ENCODE data around the gene FOXRED1.
A peak's percentile ranks its signal among the peaks of the same experiment; 100 is the strongest.

The FOXRED1 gene

GRCh38 chr11:126317756-126318573, 49.0 kb downstream of the FOXRED1 start:
- no peaks in the 10 kb centered on the region for H3K36me3 ChIP-seq (ENCODE audit: control insufficient read depth, insufficient read depth, low read length)
- no peaks in the 10 kb centered on the region for H3K9me3 ChIP-seq (ENCODE audit: control insufficient read depth, low read length)
- peak overlapping the region; percentile 44 for H3K27ac ChIP-seq
- no peak overlapping the region for H3K4me2 ChIP-seq (ENCODE audit: low read length)
- H2AFZ ChIP-seq = no peak overlapping the region
- TF ChIP-seq, protein P1, sequence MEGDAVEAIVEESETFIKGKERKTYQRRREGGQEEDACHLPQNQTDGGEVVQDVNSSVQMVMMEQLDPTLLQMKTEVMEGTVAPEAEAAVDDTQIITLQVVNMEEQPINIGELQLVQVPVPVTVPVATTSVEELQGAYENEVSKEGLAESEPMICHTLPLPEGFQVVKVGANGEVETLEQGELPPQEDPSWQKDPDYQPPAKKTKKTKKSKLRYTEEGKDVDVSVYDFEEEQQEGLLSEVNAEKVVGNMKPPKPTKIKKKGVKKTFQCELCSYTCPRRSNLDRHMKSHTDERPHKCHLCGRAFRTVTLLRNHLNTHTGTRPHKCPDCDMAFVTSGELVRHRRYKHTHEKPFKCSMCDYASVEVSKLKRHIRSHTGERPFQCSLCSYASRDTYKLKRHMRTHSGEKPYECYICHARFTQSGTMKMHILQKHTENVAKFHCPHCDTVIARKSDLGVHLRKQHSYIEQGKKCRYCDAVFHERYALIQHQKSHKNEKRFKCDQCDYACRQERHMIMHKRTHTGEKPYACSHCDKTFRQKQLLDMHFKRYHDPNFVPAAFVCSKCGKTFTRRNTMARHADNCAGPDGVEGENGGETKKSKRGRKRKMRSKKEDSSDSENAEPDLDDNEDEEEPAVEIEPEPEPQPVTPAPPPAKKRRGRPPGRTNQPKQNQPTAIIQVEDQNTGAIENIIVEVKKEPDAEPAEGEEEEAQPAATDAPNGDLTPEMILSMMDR (IDR thresholded peaks at IDR 0.05) = no peak
- H3K4me3 ChIP-seq (ENCODE audit: low read depth, low read length) = no peak overlapping the region
- no peaks in the 10 kb centered on the region for H3K79me2 ChIP-seq
- H3K27me3 ChIP-seq (ENCODE audit: control insufficient read depth, insufficient read depth, low read length) = no peaks in the 10 kb centered on the region
- H3K4me1 ChIP-seq = no peaks in the 10 kb centered on the region
- H3K9ac ChIP-seq = no peak overlapping the region

GRCh38 chr11:126318574-126319373, 49.8 kb downstream of the FOXRED1 start:
- no peaks in the 10 kb centered on the region for H3K4me1 ChIP-seq
- H3K27ac ChIP-seq = peak overlapping the region; percentile 44
- TF ChIP-seq, protein P1 (IDR thresholded peaks at IDR 0.05) = no peak
- H3K4me3 ChIP-seq (ENCODE audit: low read depth, low read length) = no peak overlapping the region
- no peaks in the 10 kb centered on the region for H3K36me3 ChIP-seq (ENCODE audit: control insufficient read depth, insufficient read depth, low read length)
- no peaks in the 10 kb centered on the region for H3K9me3 ChIP-seq (ENCODE audit: control insufficient read depth, low read length)
- no peaks in the 10 kb centered on the region for H3K79me2 ChIP-seq
- H2AFZ ChIP-seq = no peak overlapping the region
- no peak overlapping the region for H3K9ac ChIP-seq
- H3K4me2 ChIP-seq (ENCODE audit: low read length) = no peak overlapping the region
- H3K27me3 ChIP-seq (ENCODE audit: control insufficient read depth, insufficient read depth, low read length) = no peaks in the 10 kb centered on the region

DNA sequence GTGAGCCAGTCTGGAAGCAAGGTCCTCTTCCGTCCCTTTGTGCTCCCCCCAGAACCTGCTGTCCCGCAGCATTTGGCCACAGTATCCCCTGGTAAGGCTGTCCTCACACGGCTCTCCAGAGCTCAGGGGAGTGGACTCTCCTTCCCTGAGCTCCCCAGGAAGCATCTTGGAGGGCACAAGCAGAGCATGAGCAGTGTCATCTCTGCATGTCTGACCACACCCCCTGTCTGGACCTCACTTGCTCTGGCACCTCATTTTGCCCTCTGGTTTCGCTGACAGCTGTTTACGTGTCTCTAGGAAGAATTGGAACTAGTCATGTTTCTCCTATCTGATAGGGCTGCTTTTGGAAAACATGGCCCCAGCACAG, 50.4 kb downstream of the FOXRED1 start:
- H2AFZ ChIP-seq = no peak overlapping the region
- no peaks in the 10 kb centered on the region for H3K79me2 ChIP-seq
- no peak overlapping the region for H3K9ac ChIP-seq
- no peak overlapping the region for H3K4me3 ChIP-seq (ENCODE audit: low read depth, low read length)
- H3K27me3 ChIP-seq (ENCODE audit: control insufficient read depth, insufficient read depth, low read length) = no peaks in the 10 kb centered on the region
- no peaks in the 10 kb centered on the region for H3K9me3 ChIP-seq (ENCODE audit: control insufficient read depth, low read length)
- H3K27ac ChIP-seq = no peak overlapping the region
- H3K4me1 ChIP-seq = no peaks in the 10 kb centered on the region
- H3K36me3 ChIP-seq (ENCODE audit: control insufficient read depth, insufficient read depth, low read length) = no peaks in the 10 kb centered on the region
- H3K4me2 ChIP-seq (ENCODE audit: low read length) = no peak overlapping the region
- TF ChIP-seq, protein P1 (IDR thresholded peaks at IDR 0.05) = no peak

- Histone ChIP-seq H3K4me3 (ENCODE audit: low read depth, low read length) (no peak overlapping the region), H3K27me3 (ENCODE audit: control insufficient read depth, insufficient read depth, low read length) (no peaks in the 10 kb centered on the region), H3K79me2 (no peaks in the 10 kb centered on the region), H3K36me3 (ENCODE audit: control insufficient read depth, insufficient read depth, low read length) (no peaks in the 10 kb centered on the region), H3K9me3 (ENCODE audit: control insufficient read depth, low read length) (no peaks in the 10 kb centered on the region), H3K27ac (no peak overlapping the region), H3K4me1 (no peaks in the 10 kb centered on the region), H3K4me2 (ENCODE audit: low read length) (no peak overlapping the region), H3K9ac (no peak overlapping the region), H2AFZ (no peak overlapping the region)
- TF ChIP-seq, protein P1 (IDR thresholded peaks at IDR 0.05) = no peak
These were observed 54.0 kb downstream of the FOXRED1 start for GRCh38 chr11:126322996-126323395.
